Mammary epithelial cell (primary cell): ENCODE results near the gene SUCNR1.

Experiments used
- EZH2 ChIP-seq: IDR thresholded peaks from 2 replicates; pipeline ENCODE4 v1.6.1; 2012; ENCODE audit warnings: low read length, inconsistent platforms, borderline replicate concordance
- TF ChIP-seq, protein P1 (sequence below), 2 donors: IDR thresholded peaks in 1 of 2; conservative IDR thresholded peaks in 1 of 2; 2 replicates each; pipeline ENCODE4 v1.5.1; 2011 to 2012; ENCODE audit warnings: inconsistent platforms in 2 of 2, low read length in 2 of 2, mild to moderate bottlenecking in 2 of 2, control low read depth in 1 of 2, low read depth in 1 of 2; ENCODE audit not compliant: insufficient read depth in 1 of 2; ENCODE audit errors: extremely low read depth in 1 of 2

DNA sequence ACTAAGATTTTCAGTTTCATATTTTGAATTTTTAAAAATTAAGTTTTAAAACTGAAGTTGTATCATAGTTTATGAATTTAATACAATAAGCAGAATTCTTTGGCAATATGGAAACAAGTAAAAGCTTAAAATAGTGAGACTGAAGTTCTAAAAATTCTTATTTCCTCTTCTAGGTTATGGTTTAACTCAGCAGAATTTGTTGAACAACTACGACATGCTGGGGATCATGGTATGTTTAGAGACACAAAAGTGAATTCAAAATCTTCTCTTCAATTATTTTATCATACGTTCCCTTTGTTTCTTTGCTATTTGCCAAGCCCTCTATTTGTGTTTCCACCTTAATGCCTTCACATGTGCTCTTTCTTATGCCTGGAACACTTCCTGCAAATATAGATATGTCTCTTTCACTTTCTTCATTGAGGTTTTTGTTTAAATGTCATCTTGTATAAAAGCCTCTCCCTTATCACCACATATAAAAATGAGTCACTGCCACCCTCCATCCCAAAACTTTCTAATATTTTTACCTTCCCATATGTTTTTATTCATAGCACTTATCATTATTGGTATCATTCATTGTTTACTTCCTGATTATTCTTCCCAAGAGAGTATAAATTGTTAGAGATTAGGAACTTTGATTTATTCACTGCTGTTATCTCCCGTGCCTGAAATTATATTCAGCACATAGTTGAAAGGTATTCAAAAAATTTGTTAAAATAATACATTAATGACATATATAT, 6.4 kb downstream of the SUCNR1 start:
- TF ChIP-seq, protein P1, sequence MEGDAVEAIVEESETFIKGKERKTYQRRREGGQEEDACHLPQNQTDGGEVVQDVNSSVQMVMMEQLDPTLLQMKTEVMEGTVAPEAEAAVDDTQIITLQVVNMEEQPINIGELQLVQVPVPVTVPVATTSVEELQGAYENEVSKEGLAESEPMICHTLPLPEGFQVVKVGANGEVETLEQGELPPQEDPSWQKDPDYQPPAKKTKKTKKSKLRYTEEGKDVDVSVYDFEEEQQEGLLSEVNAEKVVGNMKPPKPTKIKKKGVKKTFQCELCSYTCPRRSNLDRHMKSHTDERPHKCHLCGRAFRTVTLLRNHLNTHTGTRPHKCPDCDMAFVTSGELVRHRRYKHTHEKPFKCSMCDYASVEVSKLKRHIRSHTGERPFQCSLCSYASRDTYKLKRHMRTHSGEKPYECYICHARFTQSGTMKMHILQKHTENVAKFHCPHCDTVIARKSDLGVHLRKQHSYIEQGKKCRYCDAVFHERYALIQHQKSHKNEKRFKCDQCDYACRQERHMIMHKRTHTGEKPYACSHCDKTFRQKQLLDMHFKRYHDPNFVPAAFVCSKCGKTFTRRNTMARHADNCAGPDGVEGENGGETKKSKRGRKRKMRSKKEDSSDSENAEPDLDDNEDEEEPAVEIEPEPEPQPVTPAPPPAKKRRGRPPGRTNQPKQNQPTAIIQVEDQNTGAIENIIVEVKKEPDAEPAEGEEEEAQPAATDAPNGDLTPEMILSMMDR (conservative IDR thresholded peaks at IDR 0.05 in 1 of 2, IDR thresholded peaks at IDR 0.05 in 1 of 2; ENCODE audit: extremely low read depth in 1 of 2, insufficient read depth in 1 of 2, low read depth in 1 of 2, low read length in 2 of 2): no peak
- TF ChIP-seq EZH2: no peak
